PFSK-1 (cell line): ENCODE data around the gene KCNK10.

Experiments used
- FOXP2 ChIP-seq: optimal IDR thresholded peaks from 2 replicates; pipeline ENCODE3; 2011; ENCODE audit warnings: borderline replicate concordance, control low read depth, inconsistent platforms; ENCODE audit not compliant: insufficient read depth; ENCODE audit errors: extremely low read length, extremely low read depth
- POLR2AphosphoS5 ChIP-seq: IDR thresholded peaks from 2 replicates; pipeline ENCODE4 v1.6.1; 2012; ENCODE audit warnings: low read depth, mild to moderate bottlenecking, control low read depth, low read length, moderate library complexity
- SIN3A ChIP-seq: IDR thresholded peaks from 2 replicates; pipeline ENCODE4 v1.6.1; 2012; ENCODE audit warnings: mild to moderate bottlenecking, low read length, moderate library complexity, borderline replicate concordance; ENCODE audit not compliant: insufficient read depth
- TAF1 ChIP-seq: IDR thresholded peaks from 2 replicates; pipeline ENCODE4 v1.6.1; 2012; ENCODE audit warnings: low read length, control low read depth, borderline replicate concordance; ENCODE audit not compliant: insufficient read depth
- TF ChIP-seq, protein P1 (sequence below), 2 experiments: IDR thresholded peaks; 2 replicates each; pipeline versions ENCODE4 v1.6.1 to v1.8.0; 2011 to 2012; ENCODE audit warnings: low read depth in 2 of 2, low read length in 2 of 2, control low read depth in 1 of 2, inconsistent platforms in 1 of 2, mild to moderate bottlenecking in 1 of 2, moderate library complexity in 1 of 2; ENCODE audit not compliant: insufficient read depth in 1 of 2

Gene KCNK10

GRCh38 chr14:88181072-88181471, 142.0 kb downstream of the KCNK10 start:
- TF ChIP-seq, protein P1, sequence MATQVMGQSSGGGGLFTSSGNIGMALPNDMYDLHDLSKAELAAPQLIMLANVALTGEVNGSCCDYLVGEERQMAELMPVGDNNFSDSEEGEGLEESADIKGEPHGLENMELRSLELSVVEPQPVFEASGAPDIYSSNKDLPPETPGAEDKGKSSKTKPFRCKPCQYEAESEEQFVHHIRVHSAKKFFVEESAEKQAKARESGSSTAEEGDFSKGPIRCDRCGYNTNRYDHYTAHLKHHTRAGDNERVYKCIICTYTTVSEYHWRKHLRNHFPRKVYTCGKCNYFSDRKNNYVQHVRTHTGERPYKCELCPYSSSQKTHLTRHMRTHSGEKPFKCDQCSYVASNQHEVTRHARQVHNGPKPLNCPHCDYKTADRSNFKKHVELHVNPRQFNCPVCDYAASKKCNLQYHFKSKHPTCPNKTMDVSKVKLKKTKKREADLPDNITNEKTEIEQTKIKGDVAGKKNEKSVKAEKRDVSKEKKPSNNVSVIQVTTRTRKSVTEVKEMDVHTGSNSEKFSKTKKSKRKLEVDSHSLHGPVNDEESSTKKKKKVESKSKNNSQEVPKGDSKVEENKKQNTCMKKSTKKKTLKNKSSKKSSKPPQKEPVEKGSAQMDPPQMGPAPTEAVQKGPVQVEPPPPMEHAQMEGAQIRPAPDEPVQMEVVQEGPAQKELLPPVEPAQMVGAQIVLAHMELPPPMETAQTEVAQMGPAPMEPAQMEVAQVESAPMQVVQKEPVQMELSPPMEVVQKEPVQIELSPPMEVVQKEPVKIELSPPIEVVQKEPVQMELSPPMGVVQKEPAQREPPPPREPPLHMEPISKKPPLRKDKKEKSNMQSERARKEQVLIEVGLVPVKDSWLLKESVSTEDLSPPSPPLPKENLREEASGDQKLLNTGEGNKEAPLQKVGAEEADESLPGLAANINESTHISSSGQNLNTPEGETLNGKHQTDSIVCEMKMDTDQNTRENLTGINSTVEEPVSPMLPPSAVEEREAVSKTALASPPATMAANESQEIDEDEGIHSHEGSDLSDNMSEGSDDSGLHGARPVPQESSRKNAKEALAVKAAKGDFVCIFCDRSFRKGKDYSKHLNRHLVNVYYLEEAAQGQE (IDR thresholded peaks at IDR 0.05; ENCODE audit: insufficient read depth in 1 of 2, low read depth in 2 of 2, low read length in 2 of 2) = no peak
- no peak for TF ChIP-seq SIN3A
- TF ChIP-seq FOXP2 = no peak
- no peak for TF ChIP-seq POLR2AphosphoS5
- TF ChIP-seq TAF1 = no peak

DNA sequence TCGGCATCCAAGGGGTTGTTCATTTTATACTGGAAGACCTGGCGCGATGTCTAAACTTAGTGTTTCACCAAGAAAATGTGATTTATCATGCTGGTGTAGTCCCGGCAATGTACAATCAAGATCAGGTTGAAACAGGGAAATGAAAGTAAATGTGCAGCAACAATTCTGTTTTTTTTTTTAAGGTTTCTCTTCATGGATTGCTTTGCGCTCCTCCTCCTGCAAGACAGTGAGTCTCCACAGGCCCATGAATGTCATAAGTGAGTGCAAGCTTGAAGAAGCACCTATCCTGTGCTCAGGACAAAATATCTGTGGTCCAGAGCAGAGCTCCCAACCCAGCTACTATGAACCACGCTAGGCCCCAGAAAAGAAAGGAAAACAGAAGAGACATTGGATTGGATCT, 143.4 kb downstream of the KCNK10 start:
- no peak for TF ChIP-seq SIN3A
- no peak for TF ChIP-seq POLR2AphosphoS5
- no peak for TF ChIP-seq FOXP2
- TF ChIP-seq TAF1 = no peak
- TF ChIP-seq, protein P1 (IDR thresholded peaks at IDR 0.05; ENCODE audit: insufficient read depth in 1 of 2, low read depth in 2 of 2, low read length in 2 of 2) = no peak

DNA sequence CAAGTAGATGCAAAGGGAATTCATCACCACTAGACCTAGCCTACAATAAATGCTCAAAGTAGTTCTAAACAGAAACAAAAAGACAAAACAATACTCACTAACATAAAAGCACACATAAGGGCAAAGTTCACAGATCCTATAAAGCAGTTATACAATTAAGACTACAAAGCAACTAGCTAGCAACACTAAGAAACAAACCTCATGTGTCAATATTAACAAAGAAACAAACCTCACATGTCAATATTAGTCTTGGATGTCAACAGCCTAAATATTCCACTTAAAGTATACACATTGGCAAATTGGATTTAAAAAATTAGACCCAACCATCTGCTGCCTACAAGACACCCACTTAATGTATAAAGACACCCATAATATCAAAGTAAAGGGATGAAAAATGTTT, 152.7 kb downstream of the KCNK10 start:
- TF ChIP-seq, protein P1 (IDR thresholded peaks at IDR 0.05; ENCODE audit: insufficient read depth in 1 of 2, low read depth in 2 of 2, low read length in 2 of 2) = no peak
- TF ChIP-seq TAF1 (no peak), FOXP2 (no peak), SIN3A (no peak), POLR2AphosphoS5 (no peak)

DNA sequence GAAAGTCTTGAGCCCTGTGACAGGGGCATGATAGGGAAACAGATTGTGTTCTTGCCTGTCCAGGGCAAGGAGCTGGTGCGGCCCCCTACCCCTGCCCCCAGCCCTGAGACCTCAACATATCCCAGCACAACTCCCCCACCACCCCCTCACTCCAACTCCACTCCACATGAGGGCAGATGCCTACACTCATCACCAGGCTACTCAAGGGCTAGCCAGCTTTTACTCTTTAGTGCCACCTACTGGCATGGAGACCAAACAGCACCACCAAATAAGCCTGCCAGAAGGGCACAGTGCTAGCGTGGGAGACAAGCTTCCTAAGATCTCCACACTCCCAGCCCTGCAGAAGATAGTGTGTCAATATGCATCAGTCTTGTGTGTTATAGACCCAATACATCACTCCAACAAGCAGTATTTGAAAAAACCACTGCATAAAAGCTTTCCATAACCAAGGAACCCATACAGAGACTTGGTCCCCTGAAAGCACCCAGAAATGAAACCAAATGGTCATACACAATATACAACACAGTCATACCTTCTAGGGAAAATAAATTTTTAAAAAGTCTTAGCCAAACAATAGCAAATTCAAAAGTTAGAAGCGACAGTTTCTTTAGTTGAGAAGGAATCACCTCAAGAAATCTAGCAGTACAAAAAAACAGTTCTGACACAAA, 154.4 kb downstream of the KCNK10 start:
- TF ChIP-seq SIN3A (no peak), TAF1 (no peak)
- TF ChIP-seq, protein P1 (IDR thresholded peaks at IDR 0.05; ENCODE audit: insufficient read depth in 1 of 2, low read depth in 2 of 2, low read length in 2 of 2) = no peak

DNA sequence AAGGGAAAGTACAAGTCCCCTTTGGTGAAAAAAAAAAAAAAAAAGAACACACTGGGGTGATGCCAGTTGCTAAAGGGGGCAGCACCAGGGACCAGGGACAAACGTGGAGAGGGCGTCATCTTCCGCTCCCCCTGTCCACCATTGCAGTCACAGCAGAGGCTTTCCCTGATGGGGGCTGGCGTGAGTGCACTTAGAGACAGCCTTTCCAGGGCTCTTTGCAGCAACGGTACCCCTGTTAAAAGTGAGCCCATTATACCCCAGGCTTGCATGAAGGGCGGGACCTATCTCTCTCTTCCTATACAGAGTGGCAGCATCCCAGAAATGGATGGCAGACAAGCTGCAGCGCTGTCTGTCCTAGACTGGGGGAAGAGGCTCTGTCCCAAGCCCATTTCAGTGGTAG, 155.0 kb downstream of the KCNK10 start:
- TF ChIP-seq, protein P1 (IDR thresholded peaks at IDR 0.05; ENCODE audit: insufficient read depth in 1 of 2, low read depth in 2 of 2, low read length in 2 of 2) = no peak
- no peak for TF ChIP-seq TAF1
- TF ChIP-seq FOXP2 = no peak
- TF ChIP-seq POLR2AphosphoS5 = no peak
- no peak for TF ChIP-seq SIN3A
